IPS-18c (cell line): ENCODE data around the gene SMIM21.

Experiments
- H3K4me3 ChIP-seq: 2 replicates; pipeline ENCODE4 v1.7.0; 2013; ENCODE audit warnings: low read depth, mild to moderate bottlenecking, low read length, moderate library complexity; ENCODE audit not compliant: insufficient read depth
- H3K9me3 ChIP-seq: one replicate; pipeline ENCODE4 v1.6.1; 2013; ENCODE audit warnings: mild to moderate bottlenecking, low read length, moderate library complexity; ENCODE audit not compliant: control insufficient read depth, insufficient read depth

The SMIM21 gene

DNA sequence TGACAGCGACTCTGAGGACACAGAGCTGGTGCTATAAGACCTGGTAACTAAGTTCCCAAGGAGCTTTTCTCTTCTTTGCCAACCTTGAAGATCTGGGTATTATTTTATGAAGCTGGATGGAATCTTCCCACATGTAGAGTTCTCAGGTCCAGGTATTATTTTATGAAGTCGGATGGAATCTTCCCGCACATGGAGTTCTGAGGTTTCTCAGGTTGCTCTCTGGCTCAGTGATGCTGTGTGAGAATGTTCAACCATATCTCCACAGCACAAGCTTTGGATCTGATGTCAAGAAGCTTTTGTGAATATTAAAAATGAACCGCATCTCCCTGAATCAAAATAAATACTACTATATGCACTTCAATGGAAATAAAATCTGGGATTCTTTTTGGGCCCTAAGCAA is at the start of gene SMIM21:
Gene SMIM21, minus strand, starts transcription at position 101 of the 400 bp plus-strand sequence. CDS start 140 bp downstream, outside the sequence.
- H3K4me3 ChIP-seq = no peak within 1 kb of the TSS
- H3K9me3 ChIP-seq = no peaks in the 10 kb centered on the region

DNA sequence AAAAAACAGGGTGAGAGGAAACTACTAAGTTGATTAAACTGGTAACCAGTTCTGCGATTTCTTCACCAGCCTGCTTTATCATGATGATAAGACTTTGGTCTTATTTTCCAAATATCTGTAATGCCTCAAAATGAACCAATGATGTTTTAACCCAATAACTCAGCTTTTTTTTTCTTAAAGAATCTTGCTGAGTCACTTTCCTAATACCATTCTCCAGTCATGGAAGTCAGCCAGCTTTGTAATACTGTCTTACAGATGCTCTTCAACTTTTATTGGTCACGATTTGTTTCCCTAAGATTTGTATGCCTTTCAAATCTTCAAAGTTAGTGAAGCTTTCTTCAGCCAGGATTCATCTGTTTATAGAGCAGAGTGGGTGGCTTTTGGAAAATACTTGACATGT is 47.7 kb upstream of the SMIM21 start:
- H3K9me3 ChIP-seq = no peaks in the 10 kb centered on the region
- H3K4me3 ChIP-seq = no peak overlapping the region

DNA sequence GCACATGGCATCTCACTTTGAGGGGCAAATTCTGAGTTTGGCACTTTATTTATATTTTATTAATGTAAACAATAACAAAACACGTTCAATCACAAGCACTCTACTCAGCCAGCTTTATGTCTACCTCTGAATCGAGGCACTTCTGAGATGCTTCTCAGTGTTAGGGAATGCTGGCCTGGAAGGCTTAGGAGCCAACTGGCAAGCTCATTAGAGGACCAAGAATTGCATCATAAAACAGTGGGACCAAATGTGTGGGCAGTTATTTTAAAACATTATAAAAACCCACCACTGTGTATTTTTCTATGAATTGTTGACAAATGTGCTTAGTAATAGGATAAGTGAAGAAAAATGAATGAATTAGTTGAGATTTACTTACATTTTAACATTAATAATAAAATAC is 46.8 kb upstream of the SMIM21 start:
- no peaks in the 10 kb centered on the region for H3K9me3 ChIP-seq

GRCh38 chr18:75473316-75473715 is 45.8 kb upstream of the SMIM21 start:
- no peaks in the 10 kb centered on the region for H3K9me3 ChIP-seq
- no peak overlapping the region for H3K4me3 ChIP-seq

More for the DNA sequence above, 46.8 kb upstream of the SMIM21 start:
- no peak overlapping the region for H3K4me3 ChIP-seq

GRCh38 chr18:75472906-75473305 is 45.4 kb upstream of the SMIM21 start:
- no peak overlapping the region for H3K4me3 ChIP-seq

GRCh38 chr18:75472396-75472795 is 44.9 kb upstream of the SMIM21 start:
- Histone ChIP-seq H3K4me3 (no peak overlapping the region), H3K9me3 (no peaks in the 10 kb centered on the region)

More at GRCh38 chr18:75472906-75473305, 45.4 kb upstream of the SMIM21 start:
- H3K9me3 ChIP-seq = no peaks in the 10 kb centered on the region

GRCh38 chr18:75471850-75472249 is 44.3 kb upstream of the SMIM21 start:
- Histone ChIP-seq H3K9me3 (no peaks in the 10 kb centered on the region), H3K4me3 (no peak overlapping the region)

DNA sequence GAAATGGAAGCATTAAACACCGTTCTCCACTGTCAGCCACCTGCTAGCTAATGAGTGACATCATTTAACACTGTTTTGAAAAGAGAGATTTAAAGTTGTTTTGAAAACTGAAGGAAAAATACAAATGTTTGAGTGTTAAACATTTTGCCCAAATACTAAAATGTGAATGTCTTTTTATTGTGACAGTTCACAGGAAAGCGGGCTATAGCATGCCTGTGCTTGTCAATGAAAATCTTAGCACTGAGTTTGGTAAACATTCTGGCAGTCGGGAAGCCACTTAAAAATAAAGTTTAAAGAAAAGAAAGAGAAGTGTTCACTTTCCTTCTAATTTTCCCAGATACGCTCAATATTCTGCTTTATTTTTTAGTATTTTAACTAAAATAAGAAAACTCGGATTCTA is 40.3 kb upstream of the SMIM21 start:
- Histone ChIP-seq H3K9me3 (no peaks in the 10 kb centered on the region), H3K4me3 (no peak overlapping the region)

DNA sequence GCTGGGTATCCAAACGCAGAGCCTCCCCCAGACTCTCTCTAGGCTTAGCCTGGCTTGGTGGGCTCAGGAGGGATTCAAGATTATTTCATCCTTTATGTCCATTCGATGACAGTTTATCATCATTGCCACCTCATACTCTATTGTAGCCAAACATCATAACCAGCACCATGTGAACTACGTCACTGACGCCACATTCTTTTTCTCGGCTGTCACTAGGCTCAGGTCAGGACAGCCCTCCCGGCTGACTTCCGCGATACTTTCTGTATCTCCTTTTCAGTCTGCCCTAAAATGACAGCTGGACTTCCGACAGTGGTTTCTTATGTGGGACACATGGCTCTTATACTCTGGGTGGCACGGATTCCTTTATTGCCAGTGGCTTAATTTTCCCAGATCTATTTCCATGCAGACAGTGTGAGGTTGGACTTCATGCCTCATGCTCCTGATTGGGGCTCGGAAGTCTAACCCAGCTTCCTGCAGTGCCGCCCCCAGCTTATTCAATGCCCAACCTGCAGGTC is 39.8 kb upstream of the SMIM21 start:
- Histone ChIP-seq H3K4me3 (no peak overlapping the region), H3K9me3 (no peaks in the 10 kb centered on the region)

DNA sequence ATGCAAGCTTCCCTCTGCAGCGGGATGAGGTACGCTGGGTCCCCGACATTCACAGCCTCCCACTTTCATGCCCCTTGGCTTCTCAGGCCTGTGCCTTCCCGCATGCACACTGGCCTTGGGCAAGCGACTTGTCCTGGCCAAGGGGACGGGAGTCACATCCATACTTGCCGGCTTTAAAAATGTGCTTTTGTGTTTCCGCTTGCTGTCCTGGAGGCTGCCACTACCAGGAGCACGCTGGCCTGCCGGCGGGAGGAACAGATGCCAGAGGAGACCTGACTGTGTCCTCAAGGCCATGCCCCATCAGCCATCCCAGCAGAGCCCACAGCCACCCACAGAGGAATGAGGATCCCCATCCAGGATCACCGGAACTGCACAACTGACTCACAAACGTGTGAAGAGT is 36.9 kb upstream of the SMIM21 start:
- Histone ChIP-seq H3K4me3 (no peak overlapping the region), H3K9me3 (no peaks in the 10 kb centered on the region)

GRCh38 chr18:75462178-75462832 is 34.8 kb upstream of the SMIM21 start:
- H3K9me3 ChIP-seq = no peaks in the 10 kb centered on the region
- no peak overlapping the region for H3K4me3 ChIP-seq

DNA sequence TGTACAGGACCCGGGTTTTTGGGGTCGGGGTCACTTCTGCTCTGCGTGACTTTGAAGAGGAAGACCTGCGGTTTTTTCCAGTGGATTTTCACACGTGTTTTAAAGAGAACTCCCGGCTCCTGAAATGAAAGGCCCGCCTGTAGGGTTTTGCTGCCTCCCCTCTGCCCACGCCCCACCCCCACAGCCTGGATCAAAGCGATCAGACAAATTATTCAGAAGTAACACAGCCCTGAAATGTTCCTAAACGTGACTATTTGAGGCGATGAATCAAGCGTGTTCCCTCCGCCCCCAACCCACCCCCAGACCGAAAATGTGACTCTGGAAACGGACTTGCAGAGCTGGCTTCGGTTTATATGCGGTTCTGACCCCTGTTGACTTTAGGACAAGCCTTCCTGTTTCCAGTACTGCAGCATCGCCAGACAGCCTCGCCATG is 28.7 kb upstream of the SMIM21 start:
- H3K9me3 ChIP-seq = no peaks in the 10 kb centered on the region
- peak overlapping the region; percentile 49; the same call in 1 of the 2 replicates for H3K4me3 ChIP-seq

- Histone ChIP-seq H3K9me3 (no peaks in the 10 kb centered on the region), H3K4me3 (peak overlapping the region; percentile 49)
Observed at GRCh38 chr18:75455249-75456198, 28.0 kb upstream of the SMIM21 start.

DNA sequence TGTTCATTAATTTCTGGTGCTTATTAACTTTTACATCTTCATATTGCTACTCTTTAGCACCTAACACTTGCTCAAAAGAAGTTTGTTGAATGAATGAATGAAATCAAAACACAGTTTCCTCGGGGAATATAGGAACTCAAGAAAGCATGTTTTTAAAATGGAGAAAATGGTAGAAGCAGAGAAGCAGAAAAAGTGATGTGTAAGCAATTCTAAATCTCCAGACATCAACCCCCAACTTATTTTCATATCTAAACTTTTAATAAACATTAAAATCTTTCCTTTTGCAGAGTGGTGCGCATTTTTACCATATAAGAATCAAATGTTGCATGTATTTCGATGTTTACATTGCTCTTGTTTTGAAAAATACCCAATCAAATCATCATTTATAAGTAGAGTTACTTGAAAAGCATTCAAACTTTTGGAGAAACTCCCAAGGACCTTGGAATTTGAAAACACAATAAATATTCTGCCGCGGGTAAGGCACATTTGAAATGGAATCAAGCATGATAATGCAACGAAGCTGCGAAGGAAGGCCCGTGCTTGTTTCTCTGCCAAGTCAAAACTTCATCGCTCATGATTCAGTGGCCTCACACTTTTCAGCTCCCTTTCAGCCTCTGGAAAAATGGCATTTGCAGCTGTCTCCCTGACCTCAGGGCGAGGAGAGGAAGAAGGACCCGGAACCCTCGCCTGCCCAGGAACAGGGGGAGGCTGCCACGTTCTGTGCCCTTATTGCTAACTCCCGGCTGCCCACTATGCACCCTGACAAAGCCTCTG is 26.7 kb upstream of the SMIM21 start:
- Histone ChIP-seq H3K4me3 (no peak overlapping the region), H3K9me3 (no peaks in the 10 kb centered on the region)

DNA sequence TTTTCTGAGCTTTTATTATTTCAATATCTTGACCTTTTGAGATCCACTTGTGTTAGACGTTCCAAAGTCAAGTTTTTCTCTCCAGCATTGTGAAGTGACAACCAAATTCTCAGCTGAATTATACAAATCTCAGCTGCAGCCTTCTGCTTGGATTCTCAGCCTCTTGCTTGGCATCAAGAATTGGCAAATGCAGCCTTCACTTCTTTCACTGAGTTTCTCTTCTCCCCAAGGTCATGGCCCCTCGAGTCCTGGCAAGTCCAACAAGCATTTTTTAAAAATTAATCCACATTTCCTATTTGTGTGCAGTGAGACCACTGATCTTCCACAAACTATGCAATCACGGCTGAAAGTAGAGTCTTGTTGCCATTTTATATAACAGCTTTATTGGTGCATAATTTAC is 23.4 kb upstream of the SMIM21 start:
- H3K4me3 ChIP-seq = no peak overlapping the region
- no peaks in the 10 kb centered on the region for H3K9me3 ChIP-seq

- no peaks in the 10 kb centered on the region for H3K9me3 ChIP-seq
Observed at GRCh38 chr18:75441896-75442295, 14.4 kb upstream of the SMIM21 start.

DNA sequence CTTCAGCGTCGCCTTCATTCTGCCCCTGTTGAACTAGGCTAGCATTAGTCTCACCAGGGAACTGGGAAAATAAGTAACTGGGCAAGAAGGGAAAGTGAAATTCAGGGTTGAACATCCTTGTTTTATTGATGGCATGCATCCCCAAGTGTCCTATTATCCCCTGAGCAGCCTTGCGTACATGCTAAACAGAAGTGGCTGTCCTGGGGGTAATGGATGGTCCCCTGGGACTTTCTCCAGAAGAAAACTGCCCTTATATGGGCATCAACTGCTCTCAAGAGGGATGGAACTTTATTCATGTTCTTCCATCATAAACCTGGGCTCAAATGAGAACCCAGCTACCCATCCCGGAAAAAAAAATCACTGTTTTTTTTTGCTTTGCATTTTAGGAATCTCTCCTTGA is 11.8 kb upstream of the SMIM21 start:
- Histone ChIP-seq H3K4me3 (no peak overlapping the region), H3K9me3 (no peaks in the 10 kb centered on the region)

More at GRCh38 chr18:75441896-75442295, 14.4 kb upstream of the SMIM21 start:
- no peak overlapping the region for H3K4me3 ChIP-seq
